Measurements from ENCODE around the gene COL8A2.

- TF ChIP-seq CTCF (IDR thresholded peaks at IDR 0.05) (no peak), POLR2A (IDR thresholded peaks at IDR 0.05) (no peak)
Measured at GRCh38 chr1:36111151-36111550, 13.9 kb downstream of the COL8A2 start.

All from uterus (tissue), 2 donors.